ENCODE measurements around the gene LRRK2.

Gene LRRK2

DNA sequence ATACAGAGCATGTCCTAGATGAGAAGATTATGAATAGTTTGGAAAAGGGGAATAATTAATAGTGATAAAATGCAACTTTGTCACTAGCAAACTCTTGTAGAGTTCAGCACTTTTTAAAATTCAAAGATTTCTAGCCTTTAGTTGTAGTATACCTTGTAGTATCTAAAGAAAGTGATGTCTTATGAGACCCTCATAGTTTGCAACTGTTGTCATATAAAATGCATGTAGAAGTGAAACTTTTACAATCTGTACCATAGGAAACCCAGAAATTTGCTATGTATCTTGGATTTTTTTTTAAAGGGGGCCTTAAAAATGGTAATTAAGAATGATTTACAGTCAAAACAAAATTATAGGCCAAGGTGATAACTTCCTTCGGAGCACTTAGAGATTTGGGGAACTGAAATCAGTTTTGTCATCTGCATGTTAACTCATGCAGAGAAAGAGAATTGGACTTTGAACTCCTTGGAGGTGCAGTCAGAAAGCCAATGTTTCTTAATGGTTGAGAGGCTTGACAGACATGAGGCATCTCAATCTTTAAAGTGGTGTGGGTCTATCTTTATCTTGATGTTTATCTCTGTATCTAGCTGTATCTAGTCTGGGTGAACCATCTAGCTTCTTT, 1.3 kb downstream of the LRRK2 start:
- peak overlapping the region; percentile 65 for H3K27ac ChIP-seq

DNA sequence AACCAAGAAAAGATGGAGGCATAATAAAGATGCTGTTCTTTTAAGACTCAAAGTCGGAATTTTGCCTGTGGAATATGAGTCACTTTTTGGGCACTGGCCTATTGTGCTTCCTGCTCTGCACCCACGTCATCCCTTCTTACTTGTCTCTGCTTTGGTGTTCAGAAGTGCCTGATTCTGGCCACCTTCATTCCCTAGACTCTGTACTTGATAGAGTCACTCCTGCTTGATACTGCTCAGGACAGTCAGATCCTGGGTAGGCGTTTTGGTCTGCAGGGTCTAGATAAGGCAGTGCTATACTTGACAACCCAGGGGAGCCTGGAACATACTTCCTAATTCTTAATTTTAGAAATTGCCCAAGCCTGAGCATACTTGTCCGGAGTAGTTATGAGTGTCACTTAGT, 1.9 kb downstream of the LRRK2 start:
- peak overlapping the region; percentile 65 for H3K27ac ChIP-seq
- no peak for TF ChIP-seq ZFX (IDR thresholded peaks at IDR 0.05; ENCODE audit: borderline replicate concordance)
- TF ChIP-seq, protein P1, sequence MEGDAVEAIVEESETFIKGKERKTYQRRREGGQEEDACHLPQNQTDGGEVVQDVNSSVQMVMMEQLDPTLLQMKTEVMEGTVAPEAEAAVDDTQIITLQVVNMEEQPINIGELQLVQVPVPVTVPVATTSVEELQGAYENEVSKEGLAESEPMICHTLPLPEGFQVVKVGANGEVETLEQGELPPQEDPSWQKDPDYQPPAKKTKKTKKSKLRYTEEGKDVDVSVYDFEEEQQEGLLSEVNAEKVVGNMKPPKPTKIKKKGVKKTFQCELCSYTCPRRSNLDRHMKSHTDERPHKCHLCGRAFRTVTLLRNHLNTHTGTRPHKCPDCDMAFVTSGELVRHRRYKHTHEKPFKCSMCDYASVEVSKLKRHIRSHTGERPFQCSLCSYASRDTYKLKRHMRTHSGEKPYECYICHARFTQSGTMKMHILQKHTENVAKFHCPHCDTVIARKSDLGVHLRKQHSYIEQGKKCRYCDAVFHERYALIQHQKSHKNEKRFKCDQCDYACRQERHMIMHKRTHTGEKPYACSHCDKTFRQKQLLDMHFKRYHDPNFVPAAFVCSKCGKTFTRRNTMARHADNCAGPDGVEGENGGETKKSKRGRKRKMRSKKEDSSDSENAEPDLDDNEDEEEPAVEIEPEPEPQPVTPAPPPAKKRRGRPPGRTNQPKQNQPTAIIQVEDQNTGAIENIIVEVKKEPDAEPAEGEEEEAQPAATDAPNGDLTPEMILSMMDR (IDR thresholded peaks at IDR 0.05), result no peak

More for the DNA sequence above, 1.3 kb downstream of the LRRK2 start:
- TF ChIP-seq, protein P1 (IDR thresholded peaks at IDR 0.05), result no peak
- no peak for TF ChIP-seq ZFX (IDR thresholded peaks at IDR 0.05; ENCODE audit: borderline replicate concordance)

DNA sequence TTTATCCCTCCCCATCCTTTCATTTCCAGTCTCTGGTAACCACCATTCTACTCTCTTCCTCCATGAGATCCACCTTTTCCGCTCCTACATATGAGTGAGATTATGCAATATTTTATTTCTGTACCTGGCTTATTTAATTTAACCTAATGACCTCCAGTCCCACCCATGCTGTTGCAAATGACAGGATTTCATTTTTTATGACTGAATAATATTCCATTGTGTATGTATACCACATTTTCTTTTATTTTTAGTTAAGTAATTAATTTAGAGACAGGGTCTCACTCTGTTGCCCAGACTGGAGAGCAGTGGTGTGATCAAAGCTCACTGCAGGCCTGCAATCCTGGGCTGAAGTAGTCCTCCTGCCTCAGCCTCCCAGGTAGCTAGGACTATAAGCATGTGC, 2.6 kb downstream of the LRRK2 start:
- H3K27ac ChIP-seq, result peak overlapping the region; percentile 65

DNA sequence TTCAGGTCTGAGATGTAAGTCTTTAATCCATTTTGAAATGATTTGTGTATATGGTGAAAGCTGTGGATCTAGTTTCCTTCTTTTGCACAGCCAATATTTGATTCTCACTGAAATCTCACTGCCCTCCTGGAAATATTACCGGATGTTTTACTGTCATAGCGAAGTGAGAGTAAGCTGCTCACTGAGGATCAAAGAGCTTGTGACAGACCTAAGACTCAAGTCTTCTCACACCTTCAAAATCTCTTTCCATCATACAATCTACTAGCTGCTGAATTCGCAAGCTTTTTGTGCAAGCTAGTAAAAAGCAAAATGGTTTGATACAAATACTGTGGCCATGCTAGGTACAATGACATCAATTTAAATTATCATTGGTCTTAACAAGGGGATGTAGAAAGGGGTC, 3.9 kb downstream of the LRRK2 start:
- no peak overlapping the region for H3K27ac ChIP-seq

More for the DNA sequence above, 2.6 kb downstream of the LRRK2 start:
- no peak for TF ChIP-seq ZFX (IDR thresholded peaks at IDR 0.05; ENCODE audit: borderline replicate concordance)
- TF ChIP-seq, protein P1 (IDR thresholded peaks at IDR 0.05), result no peak

DNA sequence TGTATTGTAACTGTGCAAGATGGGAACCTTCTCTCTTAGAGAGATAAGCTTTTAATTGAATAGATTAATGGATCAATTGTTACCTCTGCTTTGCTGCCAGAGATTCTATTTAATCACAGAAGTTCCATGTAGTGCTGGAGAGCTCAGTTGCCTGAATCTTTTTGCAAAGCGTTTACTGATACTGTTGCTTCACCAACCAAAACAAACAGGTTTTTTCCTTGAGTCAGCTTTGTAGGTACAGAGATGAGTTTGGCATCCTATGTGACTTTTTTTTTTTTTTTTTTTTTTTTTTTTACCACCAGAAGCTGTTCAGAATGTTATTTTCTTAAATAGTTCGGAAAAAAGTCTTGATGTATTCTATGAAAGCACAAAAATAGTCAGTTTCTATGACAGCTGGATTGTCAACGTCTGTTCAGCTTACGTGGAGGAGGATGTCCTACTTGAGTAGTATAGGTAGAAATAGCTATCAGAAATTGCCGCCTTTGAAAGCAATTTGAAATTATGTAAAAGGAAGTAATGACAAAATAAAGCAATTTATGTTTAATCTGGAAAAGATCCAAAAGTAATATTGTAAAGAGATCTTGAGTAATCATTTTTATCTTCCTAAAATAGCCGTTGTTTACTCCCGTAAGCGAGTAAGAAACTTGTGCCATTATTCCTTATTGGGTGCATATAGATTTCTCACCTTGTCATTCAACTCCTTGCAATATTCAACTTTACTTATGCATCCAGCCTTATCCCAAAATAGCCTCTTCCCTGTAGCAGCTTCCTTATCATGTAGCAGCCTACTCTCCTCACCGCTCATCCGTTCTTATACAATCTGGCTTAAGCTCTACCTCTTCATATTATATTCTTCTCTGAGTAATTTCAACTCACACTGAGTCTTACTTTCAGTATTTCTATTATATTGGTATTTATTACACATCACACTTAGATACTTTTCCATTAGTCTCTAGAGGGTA, 5.2 kb downstream of the LRRK2 start:
- H3K27ac ChIP-seq, result 0 out of 2 replicates have a peak overlapping the region, but pooled peaks have one; percentile 7
- no peak for TF ChIP-seq ZFX (IDR thresholded peaks at IDR 0.05; ENCODE audit: borderline replicate concordance)
- TF ChIP-seq, protein P1 (IDR thresholded peaks at IDR 0.05), result no peak

More for the DNA sequence above, 3.9 kb downstream of the LRRK2 start:
- TF ChIP-seq, protein P1 (IDR thresholded peaks at IDR 0.05), result no peak
- TF ChIP-seq ZFX (IDR thresholded peaks at IDR 0.05; ENCODE audit: borderline replicate concordance), result no peak

DNA sequence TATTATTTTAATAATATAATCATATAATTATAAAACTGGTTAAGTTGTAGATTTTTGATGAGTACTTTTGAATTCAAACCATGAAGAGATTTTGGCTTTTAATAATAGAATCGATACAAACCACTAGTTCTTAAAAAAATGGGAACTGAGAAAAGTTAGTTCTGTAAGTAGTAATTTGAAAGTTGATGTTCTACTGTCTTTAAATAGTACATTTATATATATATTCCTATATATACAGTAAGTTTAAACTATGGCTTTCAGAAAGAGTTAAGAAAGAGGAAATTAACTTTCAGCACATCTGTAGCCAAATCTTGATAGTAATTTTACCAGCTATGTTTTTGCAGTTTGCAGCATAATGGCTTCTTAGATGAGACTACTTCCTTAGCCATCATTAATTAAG, 7.8 kb downstream of the LRRK2 start:
- H3K27ac ChIP-seq, result no peak overlapping the region
- TF ChIP-seq, protein P1 (IDR thresholded peaks at IDR 0.05), result no peak
- TF ChIP-seq ZFX (IDR thresholded peaks at IDR 0.05; ENCODE audit: borderline replicate concordance), result no peak
